Astrocyte (in vitro differentiated cells and primary cell): Measurements from ENCODE around the gene SARDH. TPM values are rescaled to one million over a fixed set of nuclear protein-coding genes. Genes with fewer than 3 reads are reported as not detected.

Experiments
- DNase-seq: peaks from one replicate; pipeline ENCODE4 v3.0.0-alpha.2; 2010; ENCODE audit warnings: low read depth
- FAIRE-seq: peaks from 2 replicates; lab custom pipeline; 2011; peaks lifted over from hg19 to GRCh38; lab: Jason Lieb, UNC
- H2AFZ ChIP-seq: 2 replicates; pipeline ENCODE4 v1.6.0; 2012; ENCODE audit warnings: low read depth, low read length, inconsistent platforms
- H3K27ac ChIP-seq: 2 replicates; pipeline ENCODE4 v1.5.1; 2011; ENCODE audit warnings: low read depth, low read length, inconsistent platforms
- H3K27me3 ChIP-seq: 2 replicates; pipeline ENCODE4 v1.6.0; 2011; ENCODE audit warnings: low read length, inconsistent platforms; ENCODE audit not compliant: insufficient read depth
- H3K36me3 ChIP-seq: 2 replicates; pipeline ENCODE4 v1.5.1; 2011; ENCODE audit warnings: low read length, inconsistent platforms; ENCODE audit not compliant: insufficient read depth
- H3K4me1 ChIP-seq: 2 replicates; pipeline ENCODE4 v1.5.1; 2011; ENCODE audit warnings: low read length, inconsistent platforms; ENCODE audit not compliant: insufficient read depth
- H3K4me2 ChIP-seq: 2 replicates; pipeline ENCODE4 v1.6.0; 2012; ENCODE audit warnings: low read length, inconsistent platforms
- H3K4me3 ChIP-seq: 2 replicates; pipeline ENCODE4 v1.5.1; 2011; ENCODE audit warnings: low read depth, mild to moderate bottlenecking, low read length, inconsistent platforms; ENCODE audit not compliant: insufficient read depth
- H3K79me2 ChIP-seq: 2 replicates; pipeline ENCODE4 v1.6.0; 2012; ENCODE audit warnings: mild to moderate bottlenecking, low read length, inconsistent platforms; ENCODE audit not compliant: insufficient read depth
- H3K9ac ChIP-seq: 2 replicates; pipeline ENCODE4 v1.6.0; 2012; ENCODE audit warnings: mild to moderate bottlenecking, low read length, inconsistent platforms
- H3K9me3 ChIP-seq: 2 replicates; pipeline ENCODE4 v1.5.1; 2012; ENCODE audit warnings: low read depth, mild to moderate bottlenecking, low read length, inconsistent platforms; ENCODE audit not compliant: insufficient read depth
- H4K20me1 ChIP-seq: 2 replicates; pipeline ENCODE4 v1.6.0; 2012; ENCODE audit warnings: low read length, inconsistent platforms; ENCODE audit not compliant: insufficient read depth
- H3K27ac Mint-ChIP-seq: one replicate; pipeline ENCODE4 v1.8.0; 2021; ENCODE audit warnings: mild to moderate bottlenecking, mixed read lengths; ENCODE audit not compliant: unreplicated experiment
- H3K27me3 Mint-ChIP-seq: one replicate; pipeline ENCODE4 v1.8.0; 2021; ENCODE audit warnings: low read depth, mixed read lengths; ENCODE audit not compliant: unreplicated experiment
- H3K36me3 Mint-ChIP-seq: one replicate; pipeline ENCODE4 v1.8.0; 2021; ENCODE audit warnings: low read depth, mixed read lengths; ENCODE audit not compliant: unreplicated experiment
- H3K4me1 Mint-ChIP-seq: one replicate; pipeline ENCODE4 v1.8.0; 2021; ENCODE audit warnings: low read depth, mixed read lengths; ENCODE audit not compliant: unreplicated experiment
- H3K4me3 Mint-ChIP-seq: one replicate; pipeline ENCODE4 v1.8.0; 2021; ENCODE audit warnings: mild to moderate bottlenecking, moderate library complexity, mixed read lengths; ENCODE audit not compliant: unreplicated experiment
- H3K9me3 Mint-ChIP-seq: one replicate; pipeline ENCODE4 v1.8.0; 2021; ENCODE audit warnings: mild to moderate bottlenecking, mixed read lengths; ENCODE audit not compliant: unreplicated experiment
- EZH2 ChIP-seq: IDR thresholded peaks from 2 replicates; pipeline ENCODE4 v1.6.1; 2012; ENCODE audit warnings: mild to moderate bottlenecking, low read length, inconsistent platforms; ENCODE audit not compliant: insufficient read depth
- total RNA-seq: library from RNA; stranded (reverse); gene quantifications from 2 replicates; pipeline ENCODE4 v1.2.1, GENCODE V29; 2021
- TF ChIP-seq, protein P1 (sequence below): IDR thresholded peaks from 2 replicates; pipeline ENCODE4 v1.5.1; 2011; ENCODE audit warnings: low read depth, mild to moderate bottlenecking, inconsistent platforms, low read length, moderate library complexity; ENCODE audit not compliant: insufficient read depth

SARDH gene
- total RNA-seq, 1 donor from 2014 or later, result 2.8 TPM

DNA sequence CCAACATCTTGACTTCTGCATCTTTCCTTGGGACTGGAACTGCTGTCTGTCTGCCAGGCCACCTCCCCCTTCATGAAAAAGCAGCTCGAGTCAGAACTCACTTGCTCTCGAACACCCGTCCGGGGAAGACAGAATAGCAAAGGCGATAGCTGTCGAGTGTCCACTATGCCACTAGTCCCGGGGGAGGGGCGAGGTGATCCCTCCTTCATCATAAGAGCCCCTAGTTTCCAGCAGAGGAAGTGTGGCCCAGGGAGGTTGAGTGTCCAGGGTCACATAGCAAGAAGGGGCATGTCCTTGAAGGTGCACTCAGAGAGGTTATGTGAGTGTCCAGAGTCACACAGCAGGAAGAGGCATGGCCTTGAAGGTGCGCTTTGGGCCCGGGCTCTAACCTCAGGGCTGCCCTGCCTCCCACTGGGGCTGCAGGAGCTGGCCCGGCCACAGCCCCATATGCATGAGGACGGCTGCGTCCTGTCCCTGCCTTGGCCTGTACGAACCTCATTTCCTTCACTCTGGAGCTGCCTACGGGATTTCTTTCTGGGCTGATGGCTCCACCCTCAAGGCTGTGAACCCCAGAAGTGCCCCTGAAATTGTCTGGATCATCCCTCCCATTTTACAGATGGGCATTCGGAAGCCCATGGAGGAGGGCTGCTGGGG lies 95.3 kb downstream of the SARDH start:
- H3K27ac Mint-ChIP-seq, result no peak overlapping the region
- H3K27me3 Mint-ChIP-seq, result peaks cover 57% of the 10 kb centered on the region
- H3K27me3 ChIP-seq, result peaks cover 18% of the 10 kb centered on the region
- no peak overlapping the region for H3K4me3 Mint-ChIP-seq
- no peak overlapping the region for H2AFZ ChIP-seq
- no peaks in the 10 kb centered on the region for H3K79me2 ChIP-seq
- no peak overlapping the region for H3K4me3 ChIP-seq
- H3K27ac ChIP-seq, result no peak overlapping the region
- no peaks in the 10 kb centered on the region for H3K9me3 ChIP-seq
- TF ChIP-seq EZH2, result no peak
- TF ChIP-seq, protein P1, sequence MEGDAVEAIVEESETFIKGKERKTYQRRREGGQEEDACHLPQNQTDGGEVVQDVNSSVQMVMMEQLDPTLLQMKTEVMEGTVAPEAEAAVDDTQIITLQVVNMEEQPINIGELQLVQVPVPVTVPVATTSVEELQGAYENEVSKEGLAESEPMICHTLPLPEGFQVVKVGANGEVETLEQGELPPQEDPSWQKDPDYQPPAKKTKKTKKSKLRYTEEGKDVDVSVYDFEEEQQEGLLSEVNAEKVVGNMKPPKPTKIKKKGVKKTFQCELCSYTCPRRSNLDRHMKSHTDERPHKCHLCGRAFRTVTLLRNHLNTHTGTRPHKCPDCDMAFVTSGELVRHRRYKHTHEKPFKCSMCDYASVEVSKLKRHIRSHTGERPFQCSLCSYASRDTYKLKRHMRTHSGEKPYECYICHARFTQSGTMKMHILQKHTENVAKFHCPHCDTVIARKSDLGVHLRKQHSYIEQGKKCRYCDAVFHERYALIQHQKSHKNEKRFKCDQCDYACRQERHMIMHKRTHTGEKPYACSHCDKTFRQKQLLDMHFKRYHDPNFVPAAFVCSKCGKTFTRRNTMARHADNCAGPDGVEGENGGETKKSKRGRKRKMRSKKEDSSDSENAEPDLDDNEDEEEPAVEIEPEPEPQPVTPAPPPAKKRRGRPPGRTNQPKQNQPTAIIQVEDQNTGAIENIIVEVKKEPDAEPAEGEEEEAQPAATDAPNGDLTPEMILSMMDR, result no peak
- no peaks in the 10 kb centered on the region for H3K36me3 ChIP-seq
- no peak overlapping the region for H3K9ac ChIP-seq
- FAIRE-seq (no peak), DNase-seq (no peak)
- H3K4me1 Mint-ChIP-seq, result peaks cover 4% of the 10 kb centered on the region
- H3K4me1 ChIP-seq, result no peaks in the 10 kb centered on the region
- no peaks in the 10 kb centered on the region for H3K36me3 Mint-ChIP-seq
- H3K4me2 ChIP-seq, result no peak overlapping the region
- H4K20me1 ChIP-seq, result no peaks in the 10 kb centered on the region
- no peaks in the 10 kb centered on the region for H3K9me3 Mint-ChIP-seq

DNA sequence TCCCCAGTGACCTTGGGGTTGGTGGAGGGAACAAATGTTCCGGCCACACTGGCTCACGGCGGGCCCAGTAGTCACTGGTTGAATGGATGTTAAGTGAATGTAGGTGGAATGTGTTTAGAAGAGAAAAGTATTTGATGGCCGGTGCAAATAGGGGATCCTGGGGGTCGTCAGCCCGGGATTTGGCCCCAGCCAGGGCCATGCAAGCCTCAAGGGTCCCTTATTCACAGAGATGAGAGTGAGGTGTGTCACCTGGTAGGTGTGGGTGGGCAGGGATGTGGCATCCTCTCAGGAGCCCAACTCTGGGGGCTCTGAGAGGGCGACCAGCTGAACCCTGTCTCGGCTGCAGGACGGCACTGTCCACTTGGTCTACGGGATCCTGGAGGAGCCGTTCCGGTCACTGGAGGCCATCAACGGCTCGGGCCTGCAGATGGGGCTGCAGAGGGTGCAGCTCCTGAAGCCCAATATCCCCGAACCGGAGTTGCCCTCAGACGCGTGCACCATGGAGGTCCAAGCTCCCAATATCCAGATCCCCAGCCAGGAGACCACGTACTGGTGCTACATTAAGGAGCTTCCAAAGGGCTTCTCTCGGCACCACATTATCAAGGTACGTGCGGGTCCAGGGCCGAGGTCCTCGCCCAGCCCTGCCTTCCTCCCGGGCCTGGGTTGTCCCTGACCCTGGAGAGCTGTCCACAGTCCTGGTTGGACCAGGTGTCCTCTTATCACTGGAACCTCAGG lies 96.1 kb downstream of the SARDH start:
- peaks cover 17% of the 10 kb centered on the region for H3K27me3 ChIP-seq
- Mint-ChIP-seq H3K27ac (no peak overlapping the region), H3K4me3 (no peak overlapping the region), H3K4me1 (peaks cover 4% of the 10 kb centered on the region), H3K36me3 (no peaks in the 10 kb centered on the region), H3K27me3 (peaks cover 57% of the 10 kb centered on the region), H3K9me3 (no peaks in the 10 kb centered on the region)
- no peak for TF ChIP-seq EZH2
- TF ChIP-seq, protein P1, result no peak
- no peak overlapping the region for H3K4me3 ChIP-seq
- H3K9me3 ChIP-seq, result no peaks in the 10 kb centered on the region
- FAIRE-seq (no peak), DNase-seq (no peak)
- no peak overlapping the region for H3K27ac ChIP-seq
- no peak overlapping the region for H2AFZ ChIP-seq
- no peaks in the 10 kb centered on the region for H3K4me1 ChIP-seq
- no peaks in the 10 kb centered on the region for H4K20me1 ChIP-seq
- no peak overlapping the region for H3K4me2 ChIP-seq
- no peak overlapping the region for H3K9ac ChIP-seq
- no peaks in the 10 kb centered on the region for H3K79me2 ChIP-seq
- no peaks in the 10 kb centered on the region for H3K36me3 ChIP-seq

DNA sequence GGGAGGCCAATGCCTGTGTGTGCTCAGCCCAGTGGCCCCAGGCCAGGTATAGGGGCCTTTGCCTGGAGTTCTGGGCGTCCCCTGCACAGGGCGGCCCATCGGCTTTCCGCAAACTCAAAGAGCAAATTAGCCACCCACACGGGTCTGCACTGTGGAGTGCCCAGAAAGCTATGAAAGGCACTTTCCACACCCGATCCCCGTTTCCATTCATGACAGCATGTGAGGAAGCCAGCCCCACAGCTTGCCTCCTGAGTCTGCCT lies 96.8 kb downstream of the SARDH start:
- Mint-ChIP-seq H3K4me1 (peaks cover 4% of the 10 kb centered on the region), H3K36me3 (no peaks in the 10 kb centered on the region), H3K27me3 (peaks cover 59% of the 10 kb centered on the region), H3K4me3 (no peak overlapping the region), H3K9me3 (no peaks in the 10 kb centered on the region), H3K27ac (no peak overlapping the region)
- H3K27me3 ChIP-seq, result peaks cover 20% of the 10 kb centered on the region
- FAIRE-seq, result no peak
- no peaks in the 10 kb centered on the region for H4K20me1 ChIP-seq
- no peak overlapping the region for H2AFZ ChIP-seq
- no peaks in the 10 kb centered on the region for H3K36me3 ChIP-seq
- TF ChIP-seq, protein P1, result no peak
- no peak for TF ChIP-seq EZH2
- no peaks in the 10 kb centered on the region for H3K79me2 ChIP-seq
- H3K4me3 ChIP-seq, result no peak overlapping the region
- H3K4me2 ChIP-seq, result no peak overlapping the region
- H3K9me3 ChIP-seq, result no peaks in the 10 kb centered on the region
- H3K27ac ChIP-seq, result no peak overlapping the region
- DNase-seq, result no peak
- no peak overlapping the region for H3K9ac ChIP-seq
- no peaks in the 10 kb centered on the region for H3K4me1 ChIP-seq
